Spinal cord (tissue), 10 donors: ENCODE results near the gene PARVB. TPM values are rescaled to one million over a fixed set of nuclear protein-coding genes. Genes with fewer than 3 reads are reported as not detected.

ENCODE experiments used
- DNase-seq, 6 donors: peaks; one replicate each; pipeline versions ENCODE4 v3.0.0 to v3.0.0-alpha.2; 2013 to 2015; ENCODE audit warnings: low spot score in 6 of 6, low read depth in 4 of 6
- H3K27ac ChIP-seq: one replicate; pipeline ENCODE4 v1.5.1; 2013; ENCODE audit warnings: low read depth, low read length, control low read depth
- H3K27me3 ChIP-seq: one replicate; pipeline ENCODE4 v1.6.1; 2013; ENCODE audit warnings: low read length; ENCODE audit not compliant: control insufficient read depth, insufficient read depth
- H3K36me3 ChIP-seq: one replicate; pipeline ENCODE4 v1.6.1; 2013; ENCODE audit warnings: low read length; ENCODE audit not compliant: control insufficient read depth, insufficient read depth
- H3K4me1 ChIP-seq: one replicate; pipeline ENCODE4 v1.6.1; 2013; ENCODE audit warnings: low read length; ENCODE audit not compliant: control insufficient read depth, insufficient read depth
- H3K4me3 ChIP-seq: one replicate; pipeline ENCODE4 v1.5.1; 2013; ENCODE audit warnings: low read depth, low read length, control low read depth
- H3K9me3 ChIP-seq: one replicate; pipeline ENCODE4 v1.6.1; 2013; ENCODE audit warnings: low read length; ENCODE audit not compliant: control insufficient read depth, insufficient read depth
- WGBS: methylation state at CpG from one replicate; pipeline ENCODE4 v1.1.5; 2013; ENCODE audit warnings: missing lambda C conversion rate; ENCODE audit not compliant: insufficient coverage; 5-methylcytosine and 5-hydroxymethylcytosine counted together
- polyA plus RNA-seq, 2 donors: library from polyadenylated mRNA; unstranded; fragments of 120-200 nt; gene quantifications; one replicate each; pipeline ENCODE4 v1.2.1, GENCODE V29; 2013; ENCODE audit not compliant: insufficient read length in 2 of 2
- total RNA-seq, 2 donors: library from RNA; depleted of rRNA in 1 of 2; stranded (reverse); fragments of 120-200 nt in 1 of 2; fragments of >200 nt in 1 of 2; gene quantifications; one replicate each; pipeline versions ENCODE4 v1.2.3 to v1.2.4, GENCODE V29; 2013 to 2014
- donor health status: healthy.

PARVB gene
- total and polyA plus RNA-seq, 4 donors = 9.7 to 26.0 (median 18.9) TPM

- 93% methylated on average over 2 of the region's 4 CpGs for WGBS
- no peaks in the 10 kb centered on the region for H3K9me3 ChIP-seq
- no peak for DNase-seq
Observed at GRCh38 chr22:44215287-44215686, 191.2 kb downstream of the PARVB start.

GRCh38 chr22:44217346-44217745 is 193.2 kb downstream of the PARVB start:
- H3K27ac ChIP-seq = no peak overlapping the region
- H3K27me3 ChIP-seq = no peaks in the 10 kb centered on the region
- no peak overlapping the region for H3K4me3 ChIP-seq
- DNase-seq = no peak
- H3K36me3 ChIP-seq = no peaks in the 10 kb centered on the region
- WGBS = 83% methylated on average over 7 of the region's 7 CpGs
- no peaks in the 10 kb centered on the region for H3K9me3 ChIP-seq
- H3K4me1 ChIP-seq = no peaks in the 10 kb centered on the region

More at GRCh38 chr22:44215287-44215686, 191.2 kb downstream of the PARVB start:
- H3K4me1 ChIP-seq = no peaks in the 10 kb centered on the region
- no peak overlapping the region for H3K4me3 ChIP-seq
- H3K36me3 ChIP-seq = no peaks in the 10 kb centered on the region
- H3K27me3 ChIP-seq = no peaks in the 10 kb centered on the region
- H3K27ac ChIP-seq = no peak overlapping the region

DNA sequence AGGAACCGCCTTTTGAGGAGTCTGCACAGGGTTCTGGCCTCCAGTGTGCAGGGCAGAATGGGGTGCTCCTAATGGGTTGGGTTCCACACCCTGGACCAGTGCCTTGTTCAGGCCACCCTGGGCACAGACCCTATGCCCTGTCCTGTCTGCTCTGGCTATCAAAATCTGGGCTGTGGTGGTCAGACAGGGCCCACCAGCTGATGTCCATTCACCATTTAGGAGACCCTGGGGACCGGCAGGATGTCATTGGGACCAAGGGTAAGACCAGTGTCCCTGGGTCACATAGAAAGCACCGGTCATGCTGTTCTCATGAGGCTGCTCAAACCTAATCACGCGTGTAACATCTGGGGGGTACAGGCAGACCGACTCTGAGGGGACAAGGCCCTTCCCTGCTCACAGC is 194.0 kb downstream of the PARVB start:
- Histone ChIP-seq H3K36me3 (no peaks in the 10 kb centered on the region), H3K4me3 (no peak overlapping the region), H3K27ac (no peak overlapping the region), H3K4me1 (no peaks in the 10 kb centered on the region), H3K27me3 (no peaks in the 10 kb centered on the region), H3K9me3 (no peaks in the 10 kb centered on the region)
- 89% methylated on average over 6 of the region's 6 CpGs for whole genome bisulfite sequencing
- DNase-seq = no peak

DNA sequence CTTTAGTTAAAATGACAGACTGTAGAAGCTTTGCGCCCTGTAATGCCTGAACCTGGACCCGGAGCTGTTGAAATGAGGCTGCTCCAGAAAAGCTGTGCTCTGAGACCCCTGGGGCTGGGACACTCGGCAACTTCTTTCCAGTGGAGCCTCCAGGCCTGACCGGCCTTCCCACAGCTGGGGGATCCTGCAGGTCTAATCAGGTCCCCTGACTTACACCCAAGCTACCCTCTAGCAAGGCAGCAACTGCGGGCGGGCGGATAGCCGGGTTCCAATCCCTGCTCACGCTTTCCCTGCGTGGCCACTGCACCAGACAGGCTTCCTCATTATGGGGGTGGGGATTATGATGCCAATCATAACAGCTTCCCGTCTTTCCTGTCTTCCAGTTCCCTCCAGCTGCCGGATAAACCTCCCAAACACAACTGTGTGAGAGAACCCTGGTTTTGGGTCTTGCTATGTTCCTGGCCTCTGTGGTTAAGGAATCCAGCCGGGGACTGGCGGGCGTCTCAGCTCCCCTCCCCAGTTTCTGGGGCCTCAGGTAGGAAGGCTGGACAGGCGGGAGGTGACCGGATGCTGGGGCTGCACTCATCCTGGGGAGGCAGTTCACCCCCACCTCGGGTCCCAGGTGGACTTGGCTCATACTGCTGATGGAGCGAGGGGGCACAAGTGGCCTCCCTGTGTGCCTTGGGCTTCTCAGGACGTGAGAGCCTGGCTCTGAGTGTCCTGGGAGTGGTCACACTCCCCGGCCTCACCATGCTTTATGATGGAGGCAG is 195.2 kb downstream of the PARVB start:
- H3K9me3 ChIP-seq = no peaks in the 10 kb centered on the region
- DNase-seq = no peak
- 88% methylated on average over 12 of the region's 21 CpGs for WGBS
- no peaks in the 10 kb centered on the region for H3K4me1 ChIP-seq
- H3K4me3 ChIP-seq = no peak overlapping the region
- H3K36me3 ChIP-seq = no peaks in the 10 kb centered on the region
- no peaks in the 10 kb centered on the region for H3K27me3 ChIP-seq
- H3K27ac ChIP-seq = no peak overlapping the region

DNA sequence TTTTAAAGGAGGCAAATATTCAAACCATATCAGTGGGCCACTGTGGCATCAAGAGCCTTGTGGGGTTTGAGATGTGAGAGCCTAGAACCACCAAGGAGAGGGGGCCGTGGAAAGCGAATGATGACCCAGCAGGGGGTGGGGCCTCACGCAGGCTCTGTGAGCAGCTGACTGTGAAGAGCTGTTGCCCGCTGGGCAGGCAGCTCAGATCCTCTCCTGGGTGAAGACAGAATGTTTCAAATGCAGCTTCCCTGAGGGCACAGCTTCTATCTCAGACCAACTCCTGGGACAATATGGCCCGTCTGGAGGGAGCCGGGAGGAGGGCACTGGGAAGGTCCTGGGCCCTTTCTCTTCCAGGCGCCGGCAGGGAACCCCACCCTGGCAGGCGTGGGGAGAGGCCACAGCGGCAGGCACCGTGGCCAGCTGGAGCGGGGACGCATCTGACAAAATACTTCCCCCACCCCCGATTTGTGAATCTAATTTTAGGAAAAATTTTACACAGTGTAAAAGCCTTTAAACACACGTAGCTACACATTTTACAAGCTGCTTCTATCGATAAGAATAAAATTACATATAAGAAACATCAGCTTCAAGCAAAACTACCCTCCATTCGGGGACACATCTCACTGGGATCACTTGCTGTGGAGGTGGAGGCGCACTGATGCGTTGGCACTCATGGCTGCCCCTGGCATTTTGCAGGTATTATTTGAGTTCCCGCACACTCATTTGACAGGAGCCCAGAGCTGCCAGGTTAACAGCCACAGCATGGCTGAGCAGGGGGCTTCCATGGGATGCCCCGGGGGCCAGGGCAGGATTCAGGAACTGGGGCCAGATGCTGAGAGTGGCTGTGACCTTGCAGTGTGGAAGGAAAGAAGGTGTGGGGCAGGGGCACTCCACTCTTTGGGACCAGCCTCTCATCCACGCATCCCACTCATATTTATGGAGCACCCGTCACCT is 196.9 kb downstream of the PARVB start:
- H3K4me3 ChIP-seq = no peak overlapping the region
- WGBS = 77% methylated on average over 13 of the region's 23 CpGs
- no peaks in the 10 kb centered on the region for H3K9me3 ChIP-seq
- no peaks in the 10 kb centered on the region for H3K36me3 ChIP-seq
- no peaks in the 10 kb centered on the region for H3K4me1 ChIP-seq
- no peaks in the 10 kb centered on the region for H3K27me3 ChIP-seq
- no peak overlapping the region for H3K27ac ChIP-seq
- no peak for DNase-seq

DNA sequence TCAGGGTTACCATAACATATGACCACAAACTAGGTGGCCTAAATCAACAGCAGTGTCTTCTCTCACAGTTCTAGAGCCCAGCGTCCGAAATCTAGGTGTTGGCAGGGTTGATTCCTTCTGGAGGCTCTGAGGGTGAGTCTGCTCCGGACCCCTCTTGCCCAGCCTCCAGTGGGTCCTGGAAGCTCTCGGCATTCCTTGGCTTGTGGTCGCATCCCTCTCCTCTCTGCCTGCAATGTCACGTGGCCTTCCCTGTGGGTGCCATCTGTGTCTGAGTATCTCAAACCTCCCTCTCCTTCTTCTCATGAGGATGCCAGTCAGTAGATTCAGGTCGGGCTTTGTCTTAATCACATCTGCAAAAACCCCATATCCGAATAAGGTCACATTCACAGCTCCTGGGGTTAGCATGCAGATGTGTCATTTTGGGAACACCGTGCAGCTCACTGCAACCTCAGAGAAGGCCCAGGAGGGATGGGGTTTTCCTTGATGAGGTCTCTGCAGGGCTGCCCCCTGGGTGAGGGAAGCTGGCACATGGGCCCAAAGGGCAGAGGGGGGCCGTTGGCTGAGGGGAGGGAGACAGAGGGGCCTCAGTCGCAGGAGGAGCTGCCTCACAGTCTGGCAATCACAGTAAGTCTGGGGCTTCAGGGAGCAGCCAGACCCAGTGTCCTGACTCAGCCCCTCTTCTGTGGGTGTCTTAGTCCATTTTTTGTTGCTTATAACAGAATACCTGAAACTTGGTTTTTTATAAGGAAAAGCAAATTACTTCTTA is 197.8 kb downstream of the PARVB start:
- WGBS = 95% methylated on average over 11 of the region's 11 CpGs
- H3K27me3 ChIP-seq = no peaks in the 10 kb centered on the region

More for the DNA sequence above, 197.8 kb downstream of the PARVB start:
- Histone ChIP-seq H3K36me3 (no peaks in the 10 kb centered on the region), H3K27ac (no peak overlapping the region), H3K4me3 (no peak overlapping the region), H3K9me3 (no peaks in the 10 kb centered on the region), H3K4me1 (no peaks in the 10 kb centered on the region)
- no peak for DNase-seq

Other genes starting within 250 kb of the PARVB start
- 1 to 10 TPM; 5.9 to 9.1 TPM for gene EFCAB6, start 212.0 kb upstream of the PARVB start, total RNA-seq
- gene EFCAB6, start 212.0 kb upstream of the PARVB start, polyA plus RNA-seq = 1 to 10 TPM; 2.8 to 3.0 TPM
- 10 to 100 TPM; 15.7 to 66.8 TPM for gene SULT4A1, start 161.8 kb upstream of the PARVB start, total RNA-seq
- 10 to 100 TPM; 86.7 to 90.2 TPM for gene SULT4A1, start 161.8 kb upstream of the PARVB start, polyA plus RNA-seq
- under 1 TPM; 0.10 to 0.22 TPM for gene PNPLA5, start 132.3 kb upstream of the PARVB start, total RNA-seq
- gene PNPLA5, start 132.3 kb upstream of the PARVB start, polyA plus RNA-seq = under 1 TPM; 0.30 to 0.87 TPM
- 1 to 10 TPM; 2.6 to 7.2 TPM for gene PNPLA3, start 100.5 kb upstream of the PARVB start, total RNA-seq
- gene PNPLA3, start 100.5 kb upstream of the PARVB start, polyA plus RNA-seq = 10 to 100 TPM in 1 of 2 donors, 1 to 10 TPM in 1; 8.8 to 12.1 TPM
- gene SAMM50, start 68.9 kb upstream of the PARVB start, total RNA-seq = 10 to 100 TPM; 39.3 to 42.0 TPM
- gene SAMM50, start 68.9 kb upstream of the PARVB start, polyA plus RNA-seq = 10 to 100 TPM; 64.6 to 70.1 TPM
- gene PARVG, start 156.6 kb downstream of the PARVB start, total RNA-seq = 1 to 10 TPM; 6.0 to 7.3 TPM
- gene PARVG, start 156.6 kb downstream of the PARVB start, polyA plus RNA-seq = 1 to 10 TPM; 5.8 to 7.0 TPM